ENCODE data around the gene SLC25A3. TPM values are rescaled to one million over a fixed set of nuclear protein-coding genes. Genes with fewer than 3 reads are reported as not detected.

The SLC25A3 gene
- total and polyA plus RNA-seq, 2 donors from 2014 or later, result 418 to 684 TPM

- H3K27ac ChIP-seq (ENCODE audit: low read depth in 2 of 2, low read length in 2 of 2), result no peak overlapping the region
- no peaks in the 10 kb centered on the region for H3K9me3 ChIP-seq (ENCODE audit: control insufficient read depth in 2 of 3, insufficient read depth in 1 of 3, low read length in 3 of 3)
- H3K4me3 ChIP-seq (ENCODE audit: low read length in 3 of 3), result no peak overlapping the region
- intact Hi-C loops (cut with DNase I), result loop anchor here (10.0 kb wide), 1 partner anchor 54 kb away; the partner anchor contains the start of genes APAF1 and IKBIP
- no peak overlapping the region for H3K9ac ChIP-seq (ENCODE audit: low read length in 3 of 3)
- H3K4me1 ChIP-seq (ENCODE audit: control insufficient read depth in 2 of 3, insufficient read depth in 2 of 3, low read depth in 1 of 3, low read length in 3 of 3), result peaks cover 0 to 4% (median 3%) of the 10 kb centered on the region in 3 donors
- no peak for FAIRE-seq
- DNase-seq, result peak in 3 of 5 donors; percentile 16 to 55 (median 18)
- H3K36me3 ChIP-seq (ENCODE audit: control insufficient read depth in 2 of 3, insufficient read depth in 3 of 3, low read length in 3 of 3), result peaks cover 0 to 9% (median 0%) of the 10 kb centered on the region in 3 donors
- TF ChIP-seq, protein P1, sequence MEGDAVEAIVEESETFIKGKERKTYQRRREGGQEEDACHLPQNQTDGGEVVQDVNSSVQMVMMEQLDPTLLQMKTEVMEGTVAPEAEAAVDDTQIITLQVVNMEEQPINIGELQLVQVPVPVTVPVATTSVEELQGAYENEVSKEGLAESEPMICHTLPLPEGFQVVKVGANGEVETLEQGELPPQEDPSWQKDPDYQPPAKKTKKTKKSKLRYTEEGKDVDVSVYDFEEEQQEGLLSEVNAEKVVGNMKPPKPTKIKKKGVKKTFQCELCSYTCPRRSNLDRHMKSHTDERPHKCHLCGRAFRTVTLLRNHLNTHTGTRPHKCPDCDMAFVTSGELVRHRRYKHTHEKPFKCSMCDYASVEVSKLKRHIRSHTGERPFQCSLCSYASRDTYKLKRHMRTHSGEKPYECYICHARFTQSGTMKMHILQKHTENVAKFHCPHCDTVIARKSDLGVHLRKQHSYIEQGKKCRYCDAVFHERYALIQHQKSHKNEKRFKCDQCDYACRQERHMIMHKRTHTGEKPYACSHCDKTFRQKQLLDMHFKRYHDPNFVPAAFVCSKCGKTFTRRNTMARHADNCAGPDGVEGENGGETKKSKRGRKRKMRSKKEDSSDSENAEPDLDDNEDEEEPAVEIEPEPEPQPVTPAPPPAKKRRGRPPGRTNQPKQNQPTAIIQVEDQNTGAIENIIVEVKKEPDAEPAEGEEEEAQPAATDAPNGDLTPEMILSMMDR (IDR thresholded peaks at IDR 0.05; ENCODE audit: borderline replicate concordance, extremely low read depth, insufficient read depth), result no peak
- H3K27me3 ChIP-seq (ENCODE audit: control insufficient read depth, insufficient read depth, low read length), result no peaks in the 10 kb centered on the region
Measured at GRCh38 chr12:98591209-98591608, 2.3 kb upstream of the SLC25A3 start.

DNA sequence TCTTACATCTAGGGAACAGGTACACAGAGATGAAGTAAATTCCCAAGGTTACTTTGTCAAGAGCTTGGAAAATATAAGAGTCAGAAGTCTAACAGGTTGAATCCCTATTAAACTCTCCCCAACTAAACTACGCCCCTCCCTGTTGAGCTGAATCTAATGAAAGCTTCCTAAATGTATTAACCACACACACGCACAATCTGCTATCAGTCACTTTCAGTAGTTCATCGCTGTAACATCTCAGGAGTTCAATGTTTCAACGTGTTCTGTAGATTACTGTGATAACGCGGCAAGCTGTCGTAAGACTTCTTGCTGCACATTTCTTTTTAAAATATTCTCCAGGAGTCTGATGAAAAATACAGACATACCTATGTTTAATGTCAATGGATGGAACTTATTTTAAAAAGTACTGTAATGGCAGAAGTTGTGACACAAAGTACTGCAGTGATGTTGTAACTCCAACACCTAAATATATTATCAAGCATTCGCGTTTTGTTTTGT is 612 bp upstream of the SLC25A3 start:
- H3K27me3 ChIP-seq (ENCODE audit: control insufficient read depth, insufficient read depth, low read length), result no peaks in the 10 kb centered on the region
- intact Hi-C loops (cut with DNase I), result loop anchor here (10.0 kb wide), 1 partner anchor 52 kb away; the partner anchor contains the start of genes APAF1 and IKBIP
- peaks cover 0 to 4% (median 3%) of the 10 kb centered on the region in 3 donors for H3K4me1 ChIP-seq (ENCODE audit: control insufficient read depth in 2 of 3, insufficient read depth in 2 of 3, low read depth in 1 of 3, low read length in 3 of 3)
- TF ChIP-seq, protein P1 (IDR thresholded peaks at IDR 0.05; ENCODE audit: borderline replicate concordance, extremely low read depth, insufficient read depth), result no peak
- H3K27ac ChIP-seq (ENCODE audit: low read depth in 2 of 2, low read length in 2 of 2), result peak overlapping the region; percentile 80 to 83
- DNase-seq (no peak), FAIRE-seq (no peak)
- H3K9me3 ChIP-seq (ENCODE audit: control insufficient read depth in 2 of 3, insufficient read depth in 1 of 3, low read length in 3 of 3), result no peaks in the 10 kb centered on the region
- H3K4me3 ChIP-seq (ENCODE audit: low read length in 3 of 3), result peak overlapping the region; percentile 73 to 96 (median 76)
- H3K36me3 ChIP-seq (ENCODE audit: control insufficient read depth in 2 of 3, insufficient read depth in 3 of 3, low read length in 3 of 3), result peaks cover 0 to 14% (median 2%) of the 10 kb centered on the region in 3 donors
- peak overlapping the region; percentile 50 to 74 (median 59) for H3K9ac ChIP-seq (ENCODE audit: low read length in 3 of 3)

GRCh38 chr12:98594050-98594835 is 757 bp downstream of the SLC25A3 start:
- no peak for FAIRE-seq
- H3K4me1 ChIP-seq (ENCODE audit: control insufficient read depth in 2 of 3, insufficient read depth in 2 of 3, low read depth in 1 of 3, low read length in 3 of 3), result peaks cover 0 to 4% (median 3%) of the 10 kb centered on the region in 3 donors
- intact Hi-C loops (cut with DNase I), result loop anchor here (10.0 kb wide), 1 partner anchor 51 kb away; the partner anchor contains the start of genes APAF1 and IKBIP

More at GRCh38 chr12:98594050-98594835, 757 bp downstream of the SLC25A3 start:
- H3K27me3 ChIP-seq (ENCODE audit: control insufficient read depth, insufficient read depth, low read length), result no peaks in the 10 kb centered on the region
- H3K4me3 ChIP-seq (ENCODE audit: low read length in 3 of 3), result peak overlapping the region; percentile 87 to 96 (median 92)
- no peaks in the 10 kb centered on the region for H3K9me3 ChIP-seq (ENCODE audit: control insufficient read depth in 2 of 3, insufficient read depth in 1 of 3, low read length in 3 of 3)
- DNase-seq, result peak in 4 of 5 donors; percentile 52 to 89 (median 67)
- H3K9ac ChIP-seq (ENCODE audit: low read length in 3 of 3), result peak overlapping the region; percentile 93 to 97 (median 94)
- peak overlapping the region; percentile 97 to 98 for H3K27ac ChIP-seq (ENCODE audit: low read depth in 2 of 2, low read length in 2 of 2)
- peaks cover 0 to 24% (median 10%) of the 10 kb centered on the region in 3 donors for H3K36me3 ChIP-seq (ENCODE audit: control insufficient read depth in 2 of 3, insufficient read depth in 3 of 3, low read length in 3 of 3)
- TF ChIP-seq, protein P1 (IDR thresholded peaks at IDR 0.05; ENCODE audit: borderline replicate concordance, extremely low read depth, insufficient read depth), result no peak

All from kidney (tissue), 14 donors.